Stimulated activated CD4-positive, alpha-beta T cell treated with anti-CD3 and anti-CD28 coated beads, Interleukin-15, amount 100 ng/mL, for 48 hours (primary cell): ENCODE data around the gene PLCH2.
A peak's percentile ranks its signal among the peaks of the same experiment; 100 is the strongest.

Source experiments
- DNase-seq, 2 donors: peaks; one replicate each; pipeline ENCODE4 v3.0.0-alpha.2; 2020; ENCODE audit warnings: low read depth in 2 of 2

PLCH2 gene

DNA sequence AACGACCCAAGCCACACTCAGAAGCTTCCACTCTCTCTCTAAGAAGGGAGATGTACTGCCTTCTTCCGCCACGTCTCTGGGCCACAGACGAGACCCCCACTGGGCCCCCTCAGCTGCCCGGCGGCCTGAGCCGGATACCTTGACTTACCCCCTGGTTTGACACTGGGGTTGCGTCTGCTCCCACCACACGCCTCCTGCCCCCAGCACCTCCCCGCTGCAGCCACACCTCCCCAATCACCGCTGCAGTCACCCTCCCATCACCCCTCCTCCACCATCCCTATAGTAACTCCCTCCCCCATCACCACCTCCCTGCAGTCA, 39.6 kb downstream of the PLCH2 start:
- no peak for DNase-seq

DNA sequence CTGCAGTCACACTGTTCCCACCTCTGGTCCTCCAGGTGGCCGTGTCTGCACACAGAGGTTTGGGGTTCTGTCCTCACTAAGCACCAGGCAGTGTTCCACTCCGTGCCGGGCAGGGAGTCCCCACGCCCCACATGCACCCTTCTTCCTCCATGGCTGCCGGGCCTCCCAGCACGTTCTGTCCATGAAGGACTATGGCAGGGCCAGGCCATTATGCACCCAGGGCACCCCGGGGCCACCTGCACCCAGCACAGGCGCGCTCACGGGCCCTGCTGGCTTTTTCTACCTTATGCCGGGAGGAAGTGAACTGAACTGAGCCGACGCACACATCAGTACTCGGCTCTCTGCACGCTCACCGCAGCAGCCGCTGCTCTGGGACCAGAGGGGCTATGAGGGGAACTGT, 40.0 kb downstream of the PLCH2 start:
- DNase-seq, result no peak

DNA sequence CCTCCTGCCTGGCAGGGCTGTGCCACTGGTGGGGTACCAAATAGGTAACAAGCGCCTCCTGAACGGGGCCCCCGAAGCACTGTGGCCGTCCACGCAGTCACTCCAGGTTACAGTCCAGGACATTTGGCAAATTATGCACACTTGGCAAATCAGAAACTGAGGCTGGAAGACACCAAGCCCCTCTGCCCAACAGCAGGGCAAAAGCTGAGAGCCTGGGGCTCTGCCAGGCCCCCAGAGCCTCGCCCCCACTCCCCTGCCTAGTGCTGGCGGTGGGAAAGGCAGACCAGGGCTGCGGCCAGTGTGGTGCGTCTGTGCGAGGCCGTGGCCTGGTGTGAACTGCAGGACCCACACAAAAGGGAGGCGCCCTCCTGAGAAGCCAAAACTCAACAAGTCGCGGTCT, 40.9 kb downstream of the PLCH2 start:
- DNase-seq, result no peak

DNA sequence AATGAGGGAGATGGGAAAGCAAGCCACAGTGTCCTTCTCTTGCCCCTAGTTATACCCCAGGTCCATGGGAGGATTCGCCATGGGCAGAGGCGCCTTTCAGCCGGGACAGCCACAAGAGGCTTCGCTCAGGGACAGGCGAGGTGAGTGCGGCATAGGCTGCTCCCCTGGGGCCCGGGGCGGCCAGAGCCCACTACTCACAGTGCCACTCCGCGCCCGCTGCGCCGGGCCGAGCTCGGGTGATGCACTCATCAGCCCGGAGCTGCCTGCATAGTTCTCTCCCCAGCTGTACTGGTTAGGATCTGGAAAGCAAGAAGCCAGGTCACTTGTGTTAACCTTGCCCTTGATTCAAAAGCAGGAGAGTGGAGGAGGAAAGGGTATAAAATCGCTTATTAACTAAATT, 41.9 kb downstream of the PLCH2 start:
- no peak for DNase-seq

DNA sequence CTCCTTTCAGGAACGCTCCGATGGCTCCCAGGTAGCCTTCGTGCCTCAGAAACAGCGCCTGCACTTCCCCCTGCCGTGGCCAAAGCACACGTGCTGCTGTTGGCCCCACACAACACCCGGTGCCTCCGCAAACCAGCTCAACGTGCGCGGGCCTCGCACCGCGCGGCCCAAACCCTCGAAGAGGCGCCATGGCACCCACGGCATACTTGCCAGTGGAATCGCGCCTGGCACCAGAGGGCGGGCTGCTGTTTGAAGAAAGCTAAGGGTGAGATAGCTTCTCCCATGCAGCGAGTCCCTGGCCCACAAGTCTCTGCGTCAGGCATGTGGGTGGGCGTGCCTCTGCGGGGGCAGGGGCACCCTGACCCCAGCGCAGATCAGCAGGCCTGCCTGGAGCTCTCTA, 42.4 kb downstream of the PLCH2 start:
- no peak for DNase-seq

DNA sequence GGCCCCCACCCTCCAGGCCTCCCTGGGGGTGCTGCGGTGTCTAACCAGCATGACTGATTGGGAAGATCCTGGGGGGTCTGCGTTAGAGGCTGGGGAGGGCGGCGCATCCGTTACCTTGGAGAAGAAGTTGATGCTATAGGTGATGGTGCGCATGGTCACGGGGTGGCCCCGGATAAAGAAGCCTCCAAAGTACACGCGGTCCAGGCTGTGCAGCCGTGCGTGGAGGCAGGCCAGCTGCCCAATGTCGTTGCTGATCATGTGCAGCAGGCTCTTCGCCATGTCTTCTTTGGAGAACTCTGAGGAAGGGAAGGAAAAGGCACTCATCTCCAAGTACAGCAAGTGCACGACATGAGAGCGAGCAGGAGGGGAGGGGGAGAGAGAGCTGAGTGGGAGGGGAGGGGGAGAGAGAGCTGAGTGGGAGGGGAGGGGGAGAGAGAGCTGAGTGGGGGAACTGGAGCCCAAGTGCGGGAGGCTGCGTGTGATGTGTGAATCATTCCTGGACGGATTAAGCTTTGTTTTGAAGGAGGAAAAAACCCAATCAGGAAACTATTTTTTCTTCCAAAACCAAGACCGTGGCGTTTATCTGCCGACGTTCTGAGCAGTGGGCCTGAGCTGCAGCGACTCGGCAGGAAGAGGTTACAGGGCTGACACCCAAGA, 43.1 kb downstream of the PLCH2 start:
- DNase-seq, result no peak

DNA sequence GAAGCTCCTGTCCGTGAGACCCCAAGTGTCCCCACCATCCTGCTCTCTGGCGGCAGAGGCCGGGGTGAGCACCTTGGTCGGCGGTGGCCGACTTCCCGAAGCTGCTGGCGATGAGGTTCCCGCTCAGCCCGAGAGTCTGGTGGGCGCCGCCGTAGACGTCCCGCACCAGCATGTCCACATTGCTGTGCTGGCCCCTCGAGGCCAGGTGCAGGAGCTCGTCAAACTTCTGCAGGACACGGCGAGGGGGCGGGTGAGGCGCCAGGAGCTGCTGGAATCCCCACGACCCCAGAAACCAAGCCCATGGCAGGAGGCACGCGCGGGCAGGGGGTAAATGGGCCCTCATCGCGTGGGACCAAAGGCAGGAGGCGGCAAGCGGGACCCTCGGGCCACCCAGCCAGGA, 43.6 kb downstream of the PLCH2 start:
- no peak for DNase-seq

DNA sequence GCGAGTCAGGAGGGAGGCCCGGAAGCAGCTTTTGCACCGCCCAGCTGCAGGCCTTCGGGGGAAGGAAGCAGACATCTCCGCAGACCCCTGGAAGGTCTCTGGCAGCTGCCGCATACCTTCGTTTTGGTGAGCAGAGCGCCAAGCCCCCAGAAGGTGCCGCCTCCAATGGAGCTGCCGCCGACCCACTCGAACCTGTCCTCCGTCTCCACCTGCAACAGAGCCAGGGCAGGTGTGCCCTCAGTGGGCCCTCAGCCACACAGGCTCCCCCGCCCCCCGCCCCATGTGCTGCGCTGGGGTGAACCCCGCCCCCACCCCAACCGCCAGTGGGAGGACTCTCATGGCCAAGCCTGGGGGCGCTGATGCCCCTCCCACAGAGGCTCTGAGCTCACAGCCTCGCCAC, 44.1 kb downstream of the PLCH2 start:
- no peak for DNase-seq

DNA sequence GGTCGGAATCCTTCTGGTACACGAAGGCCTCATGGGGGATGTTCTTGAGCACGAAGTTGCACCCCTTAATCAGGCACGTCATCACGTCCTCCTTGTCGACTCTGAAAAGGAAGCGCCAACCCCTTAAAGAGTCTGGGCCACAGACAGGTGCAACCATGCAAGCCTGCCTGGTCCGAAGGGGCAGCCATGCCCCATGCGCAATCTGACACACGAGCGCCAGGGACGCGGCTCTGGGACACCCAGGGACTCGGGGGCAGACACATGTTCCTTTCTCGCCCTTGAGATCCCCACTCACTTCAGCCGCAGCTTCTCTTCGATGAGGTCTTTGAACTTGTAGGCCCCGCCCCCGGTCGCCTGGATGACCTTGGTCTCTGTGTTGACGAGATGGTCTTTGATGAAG, 44.7 kb downstream of the PLCH2 start:
- DNase-seq, result no peak

DNA sequence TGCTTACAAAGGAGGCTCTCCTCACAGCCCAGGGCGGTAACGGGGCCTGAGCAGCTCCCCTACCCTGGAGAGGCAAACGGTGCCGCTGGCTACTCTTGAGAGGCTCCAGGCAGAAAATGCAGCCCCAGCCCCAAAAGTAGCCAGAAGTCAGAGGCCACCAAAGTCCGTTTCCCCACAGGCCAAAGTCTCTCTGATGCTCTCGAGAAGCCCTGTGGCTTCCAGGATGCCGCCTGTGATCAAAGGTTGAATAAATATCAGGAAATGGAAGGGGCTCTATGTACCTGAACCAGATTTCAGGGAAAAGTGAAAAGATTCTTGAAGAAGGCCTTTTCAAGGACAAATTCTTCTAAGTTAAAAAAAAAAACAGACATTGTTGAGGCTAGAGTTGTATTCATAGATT, 46.1 kb downstream of the PLCH2 start:
- DNase-seq, result no peak

DNA sequence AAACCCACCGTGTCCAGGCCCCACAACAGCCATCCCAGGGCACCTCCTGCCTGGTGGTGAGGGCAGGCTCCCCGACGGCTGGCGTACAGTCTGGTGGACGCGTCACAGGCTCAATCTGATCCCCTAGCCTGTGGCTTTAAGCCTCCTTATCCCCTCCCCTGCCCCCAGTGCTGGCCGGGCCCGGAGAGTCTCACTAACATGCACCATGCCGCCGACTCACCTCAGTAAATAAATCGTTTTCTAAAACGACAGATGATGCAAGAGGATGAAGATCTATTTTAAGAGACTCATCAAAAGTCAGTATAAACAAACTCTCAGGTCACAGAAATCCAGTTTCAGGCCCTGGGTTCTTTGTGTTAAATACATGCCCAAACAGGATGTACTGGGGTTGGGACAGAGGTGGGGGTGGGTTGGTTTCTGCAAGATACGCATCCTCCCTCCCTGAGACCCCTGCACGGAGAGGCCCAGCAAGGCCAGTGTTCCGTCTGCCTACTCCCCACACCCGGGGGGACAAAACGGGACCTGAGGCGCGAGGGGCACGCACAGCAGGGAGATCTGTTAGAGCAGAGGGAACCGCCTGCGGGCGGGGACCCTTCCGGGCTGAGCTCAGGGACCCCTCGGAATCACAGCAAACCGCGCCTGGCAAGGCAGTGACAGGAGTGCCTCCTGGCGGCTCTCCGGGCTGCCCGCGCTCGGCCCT, 47.3 kb downstream of the PLCH2 start:
- no peak for DNase-seq

DNA sequence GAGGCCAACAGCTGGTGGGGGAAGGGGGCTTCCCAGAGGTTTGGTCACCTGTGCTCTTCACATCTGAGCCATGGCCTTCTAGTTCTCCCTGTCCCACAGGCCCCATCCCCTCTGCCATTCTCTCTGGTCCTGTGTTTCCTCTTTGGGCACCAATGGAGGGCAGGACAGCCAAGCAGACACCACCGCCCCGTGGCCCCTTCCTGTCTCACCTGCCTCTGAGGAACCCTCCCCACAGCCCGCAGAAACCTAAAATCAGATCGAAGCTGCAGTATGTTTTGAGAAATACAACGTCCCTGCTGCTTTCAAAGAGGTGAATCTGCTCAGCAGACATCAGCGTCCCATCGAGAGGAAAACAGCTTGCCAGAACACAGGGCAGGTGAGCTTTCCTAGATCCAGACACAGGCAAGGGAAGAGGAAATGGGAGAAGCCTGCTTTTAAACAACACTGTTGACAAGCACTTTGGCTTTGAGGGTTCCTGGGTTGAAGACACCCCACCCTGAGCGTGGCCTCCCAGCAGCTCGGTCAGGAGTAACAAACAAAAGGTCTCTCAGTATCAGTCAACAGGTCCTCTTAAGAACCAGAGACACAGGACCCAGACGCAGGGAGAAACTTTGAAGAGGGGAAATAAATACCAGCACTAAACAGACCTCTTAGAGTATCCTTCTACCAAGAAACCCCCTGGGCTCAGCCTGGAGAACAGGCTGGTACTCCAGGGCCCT, 48.0 kb downstream of the PLCH2 start:
- no peak for DNase-seq

DNA sequence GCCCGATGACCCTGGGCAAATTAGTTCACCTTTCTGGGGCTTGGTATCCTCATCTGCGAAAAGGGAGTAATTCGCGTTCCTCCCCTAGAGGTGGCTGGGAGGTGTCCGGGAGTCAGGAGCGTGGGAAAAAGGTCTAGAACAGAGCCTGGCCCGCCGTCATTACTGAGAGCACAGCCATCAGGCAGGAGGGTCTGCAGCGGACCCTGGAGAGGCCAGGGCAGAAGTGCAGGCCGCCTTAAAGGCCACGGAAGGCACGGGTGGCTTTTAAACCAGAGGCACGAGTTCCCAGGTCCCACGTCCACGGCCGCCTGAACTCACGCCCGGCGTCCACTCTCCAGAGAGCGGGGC, 49.5 kb downstream of the PLCH2 start:
- no peak for DNase-seq

DNA sequence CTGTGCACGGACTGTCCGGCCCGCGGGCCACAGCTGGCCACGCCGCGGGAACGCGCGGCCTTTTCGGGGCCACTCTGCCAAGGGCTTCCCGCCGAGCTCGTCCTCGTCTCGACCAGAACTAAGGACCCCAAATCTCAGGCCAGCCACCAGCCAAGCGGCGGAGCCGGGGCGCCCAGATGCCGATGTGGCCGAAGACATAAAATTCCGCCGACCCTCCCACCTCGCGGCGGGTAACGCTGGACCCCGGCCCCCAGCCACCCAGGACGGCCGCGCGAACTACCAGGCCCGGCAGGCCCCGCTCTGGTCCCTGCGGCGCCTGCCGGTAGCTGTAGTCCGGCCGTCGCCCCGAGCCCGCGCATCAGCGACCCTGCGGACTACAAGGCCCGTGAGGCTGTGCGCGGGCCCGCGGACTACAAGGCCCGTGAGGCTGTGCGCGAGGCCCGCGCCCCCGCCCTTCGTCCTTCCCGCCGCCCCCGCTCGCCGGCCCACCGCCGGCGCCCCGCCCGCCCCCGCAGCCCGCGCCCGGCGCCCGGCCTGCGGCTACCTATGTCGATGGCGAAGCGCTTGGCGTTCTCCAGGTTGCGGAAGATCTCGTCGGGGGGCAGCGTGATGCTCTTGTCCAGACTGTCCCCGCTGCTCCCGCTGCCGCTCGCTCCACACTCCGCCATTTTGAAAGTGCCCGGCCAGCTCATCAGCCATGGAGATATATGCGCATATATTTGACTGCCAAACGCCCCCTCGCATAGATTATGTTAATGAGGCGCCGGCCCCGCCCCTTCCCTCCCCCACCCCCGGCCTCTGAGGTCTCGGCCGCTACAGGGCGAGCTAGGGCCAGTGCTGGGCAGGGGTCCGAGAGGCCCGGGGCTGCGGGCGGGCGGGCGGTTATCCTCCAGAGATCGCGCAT, 50.1 kb downstream of the PLCH2 start, which contains the start of gene PANK4:
Gene PANK4, minus strand, starts transcription at position 677 of the 904 bp plus-strand sequence. Its CDS starts 9 bp downstream, at position 668.
- peak; percentile 83 to 86 for DNase-seq

DNA sequence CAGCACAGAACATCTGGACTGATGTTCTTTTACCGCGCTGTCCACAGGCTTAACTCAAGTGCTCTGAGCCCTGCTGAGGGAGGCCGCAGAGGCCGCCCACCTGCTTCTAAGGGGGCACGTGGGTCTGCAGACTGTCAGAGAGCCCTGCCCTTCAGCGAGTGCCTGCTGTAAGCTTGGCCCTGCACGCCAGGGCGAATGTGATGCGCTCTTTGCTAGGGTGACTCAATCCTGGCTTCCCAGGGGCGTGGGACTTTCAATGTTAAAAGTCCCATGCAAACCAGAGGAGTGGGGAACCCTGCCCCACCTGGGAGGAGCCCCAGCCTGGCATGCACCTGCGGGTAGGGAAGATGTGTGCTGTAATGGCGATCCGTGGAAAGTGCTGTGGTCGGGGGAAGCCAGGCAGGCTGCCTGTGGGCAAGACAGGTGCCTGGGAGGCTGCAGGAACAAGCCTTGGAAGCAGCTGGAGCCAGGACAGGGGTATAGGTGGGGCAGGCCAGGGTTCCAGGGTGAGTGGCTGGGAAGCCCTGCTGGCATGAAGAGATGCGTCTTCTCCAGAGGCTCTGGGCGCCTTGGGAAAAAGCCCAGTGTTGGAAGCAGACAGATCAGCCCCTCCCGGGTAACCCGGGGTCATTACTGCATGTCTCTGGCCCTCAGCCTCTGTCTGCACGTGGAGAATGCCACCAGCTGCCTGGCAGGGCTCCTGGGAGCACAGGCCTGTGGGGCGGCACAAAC, 50.9 kb downstream of the PLCH2 start:
- DNase-seq, result peak; percentile 58 to 59

DNA sequence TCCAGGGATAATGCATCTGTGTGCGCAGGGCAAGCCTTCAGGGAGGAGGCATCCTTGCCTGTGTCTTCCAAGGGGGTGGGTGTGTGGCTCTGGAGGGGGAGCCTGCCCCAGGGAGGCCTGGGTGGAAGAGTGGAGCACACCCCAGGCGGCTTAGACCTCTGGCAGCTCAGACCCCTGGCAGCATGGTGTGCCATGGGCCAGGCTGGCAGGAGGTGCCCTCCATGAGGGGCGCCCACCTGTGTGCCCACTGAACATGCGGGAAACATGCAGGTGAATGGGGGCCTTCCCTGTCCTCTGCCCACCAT, 51.4 kb downstream of the PLCH2 start:
- DNase-seq, result no peak

DNA sequence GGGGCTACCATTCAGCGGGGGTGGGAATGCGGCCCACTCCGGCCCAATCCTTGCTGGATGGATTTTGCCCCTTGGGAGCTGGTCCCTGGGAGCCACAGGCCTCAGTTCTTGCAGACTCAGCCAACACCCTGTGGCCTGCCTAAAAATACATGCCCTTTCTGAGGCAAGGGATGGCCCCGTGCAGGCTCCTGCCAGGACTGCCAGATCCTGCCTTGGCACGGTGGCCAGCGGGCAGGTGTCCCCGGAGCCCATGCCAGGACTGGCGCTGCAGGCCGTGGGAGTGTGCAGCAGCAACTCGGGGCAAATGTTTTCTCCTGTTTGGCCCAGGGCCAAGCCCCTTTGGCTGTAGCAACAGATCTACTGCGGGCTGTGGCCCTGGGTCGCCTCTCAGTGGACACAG, 51.9 kb downstream of the PLCH2 start:
- DNase-seq, result no peak

DNA sequence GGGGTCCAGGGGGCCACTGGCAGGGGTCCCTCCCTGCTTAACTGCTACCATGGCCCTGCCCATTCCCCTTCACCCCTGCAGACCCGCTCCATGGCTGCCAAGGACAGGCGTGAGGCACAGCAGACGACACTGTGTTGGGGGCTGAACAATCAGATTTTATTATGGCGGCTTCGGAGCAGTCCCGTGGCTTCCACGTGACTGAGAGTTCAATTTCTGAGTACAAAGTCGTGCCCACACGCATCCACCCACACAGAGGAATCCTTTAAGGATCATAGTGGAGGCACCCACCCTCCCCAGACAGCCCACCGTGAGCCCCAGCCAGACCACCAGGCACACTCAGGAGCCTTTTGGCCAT, 52.5 kb downstream of the PLCH2 start:
- no peak for DNase-seq

DNA sequence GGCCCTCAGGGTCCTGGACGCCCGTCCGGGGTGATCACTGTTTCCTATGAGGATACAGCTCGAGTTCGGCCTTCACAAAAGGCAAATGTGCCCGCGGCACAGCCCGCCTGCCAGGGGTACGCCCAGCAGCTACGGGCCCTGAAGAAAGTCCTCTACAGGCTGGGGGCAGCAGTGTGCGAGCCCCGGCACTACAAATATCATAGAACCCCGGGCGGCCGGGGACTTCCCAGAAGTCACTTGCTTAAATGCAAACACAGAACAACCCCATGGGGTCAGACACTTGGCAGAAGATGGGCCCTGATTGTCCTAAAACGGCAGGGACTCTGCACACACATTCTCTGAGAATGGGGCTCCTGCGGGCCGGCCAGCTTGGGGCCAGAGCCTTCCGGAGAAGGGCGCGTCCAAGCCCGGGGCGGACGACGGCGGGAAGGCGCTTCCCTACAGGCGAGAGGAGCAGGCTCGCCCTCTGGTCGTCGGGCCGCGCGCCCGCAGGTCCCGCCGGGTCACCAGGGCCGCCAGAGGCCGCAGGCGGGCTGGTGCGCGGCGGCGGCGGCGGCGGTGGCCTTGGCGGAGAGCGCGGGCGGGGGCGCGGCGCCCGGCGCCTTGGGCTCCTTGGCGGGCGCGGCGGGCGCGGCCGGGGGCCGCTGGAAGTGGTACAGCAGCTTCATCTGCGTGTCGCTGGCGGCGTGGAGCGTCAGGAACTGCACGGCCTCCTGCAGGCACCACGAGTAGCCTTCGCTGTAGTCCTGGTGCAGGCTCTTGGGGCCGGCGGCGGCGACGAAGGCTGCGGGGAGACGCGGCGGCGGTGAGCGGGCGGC, 53.1 kb downstream of the PLCH2 start:
- no peak for DNase-seq

DNA sequence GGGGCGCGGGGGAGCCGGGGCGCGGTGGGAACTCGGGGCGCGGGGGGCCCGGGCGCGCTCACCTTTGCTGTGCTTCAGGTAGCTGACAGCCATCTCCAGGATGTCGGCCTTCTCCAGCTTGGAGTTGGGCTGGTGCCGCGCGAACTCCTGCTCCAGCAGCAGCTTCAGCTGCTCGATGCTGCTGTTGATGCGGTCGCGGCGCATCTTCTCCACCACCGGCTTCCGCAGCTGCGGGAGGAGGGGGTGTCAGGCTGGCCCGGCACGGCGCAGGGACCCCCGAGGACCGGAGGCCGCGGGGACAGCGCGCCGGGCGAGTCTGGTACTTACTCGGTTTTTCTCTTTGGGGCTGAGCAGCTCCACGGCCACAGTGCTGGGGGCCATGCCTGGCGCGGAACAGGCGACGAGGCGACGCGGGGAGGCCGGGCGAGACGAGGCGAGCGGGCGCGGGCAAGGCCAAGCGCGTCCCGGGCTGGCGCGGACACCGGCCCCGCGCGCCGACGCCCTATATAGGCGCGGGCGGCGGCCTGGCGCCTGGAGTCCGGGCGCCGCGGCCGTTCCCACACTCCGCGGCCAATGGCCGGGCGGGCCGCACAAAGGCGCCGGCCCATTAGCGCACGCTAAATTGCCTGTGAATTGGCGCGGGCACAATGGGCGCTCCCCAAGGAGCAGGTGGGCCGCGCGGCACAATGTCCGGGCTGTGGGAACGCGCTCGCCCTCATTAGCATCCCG, 53.9 kb downstream of the PLCH2 start, which contains the start of gene HES5:
Gene HES5, minus strand, starts transcription at position 480 of the 729 bp plus-strand sequence. Its CDS starts 99 bp downstream, at position 381.
- DNase-seq, result no peak
